HG02970 (cell line): ENCODE measurements around the gene DENND1A.

Experiments
- ATAC-seq: cut with Tn5 transposase; IDR thresholded peaks from one replicate; pipeline ENCODE4 v1.9.1; 2021; ENCODE audit warnings: mild to moderate bottlenecking, moderate library complexity, moderate number of reproducible peaks; ENCODE audit not compliant: unreplicated experiment, low FRiP score

DENND1A gene

GRCh38 chr9:123387686-123388085, 542.2 kb downstream of the DENND1A start:
- no peak for ATAC-seq

GRCh38 chr9:123383512-123384170, 546.3 kb downstream of the DENND1A start:
- no peak for ATAC-seq

GRCh38 chr9:123382653-123383511, 547.0 kb downstream of the DENND1A start:
- no peak for ATAC-seq

- no peak for ATAC-seq
Measured at GRCh38 chr9:123380852-123381705, 548.8 kb downstream of the DENND1A start.

- no peak for ATAC-seq
Measured at GRCh38 chr9:123378956-123379660, 550.8 kb downstream of the DENND1A start.

- no peak for ATAC-seq
Measured at GRCh38 chr9:123378025-123378424, 551.9 kb downstream of the DENND1A start.

GRCh38 chr9:123377211-123377971, 552.5 kb downstream of the DENND1A start:
- no peak for ATAC-seq

- no peak for ATAC-seq
Measured at GRCh38 chr9:123376218-123377071, 553.5 kb downstream of the DENND1A start.

- ATAC-seq, result no peak
Measured at GRCh38 chr9:123375469-123376132, 554.3 kb downstream of the DENND1A start.

- ATAC-seq, result no peak
Measured at GRCh38 chr9:123373946-123374345, 556.0 kb downstream of the DENND1A start.

- ATAC-seq, result no peak
Measured at GRCh38 chr9:123373447-123373923, 556.4 kb downstream of the DENND1A start.

GRCh38 chr9:123372766-123373446, 557.0 kb downstream of the DENND1A start:
- no peak for ATAC-seq

- ATAC-seq, result no peak
Measured at GRCh38 chr9:123371805-123372590, 557.9 kb downstream of the DENND1A start.

GRCh38 chr9:123371228-123371584, 558.7 kb downstream of the DENND1A start:
- ATAC-seq, result no peak

GRCh38 chr9:123370526-123371227, 559.2 kb downstream of the DENND1A start:
- no peak for ATAC-seq

- ATAC-seq, result no peak
Measured at GRCh38 chr9:123370108-123370507, 559.8 kb downstream of the DENND1A start.
